ENCODE results near the gene ST8SIA6.

Gene ST8SIA6

GRCh38 chr10:17383801-17384555, 70.4 kb downstream of the ST8SIA6 start:
- DNase-seq = no peak

GRCh38 chr10:17381502-17382142, 72.8 kb downstream of the ST8SIA6 start:
- no peak for DNase-seq

GRCh38 chr10:17380888-17381287, 73.5 kb downstream of the ST8SIA6 start:
- no peak for DNase-seq

GRCh38 chr10:17380016-17380415, 74.4 kb downstream of the ST8SIA6 start:
- no peak for DNase-seq

- DNase-seq = no peak
Observed at GRCh38 chr10:17379151-17379690, 75.2 kb downstream of the ST8SIA6 start.

GRCh38 chr10:17375936-17376584, 78.3 kb downstream of the ST8SIA6 start:
- peak; percentile 24 for DNase-seq

- no peak for DNase-seq
Observed at GRCh38 chr10:17368708-17369272, 85.6 kb downstream of the ST8SIA6 start.

GRCh38 chr10:17366705-17367104, 87.7 kb downstream of the ST8SIA6 start:
- no peak for DNase-seq

GRCh38 chr10:17365402-17365801, 89.0 kb downstream of the ST8SIA6 start:
- DNase-seq = no peak

- no peak for DNase-seq
Observed at GRCh38 chr10:17358461-17358860, 95.9 kb downstream of the ST8SIA6 start.

GRCh38 chr10:17357781-17358180, 96.6 kb downstream of the ST8SIA6 start:
- DNase-seq = no peak

GRCh38 chr10:17356820-17357219, 97.6 kb downstream of the ST8SIA6 start:
- DNase-seq = no peak

GRCh38 chr10:17354781-17355180, 99.6 kb downstream of the ST8SIA6 start:
- DNase-seq = no peak

- DNase-seq = no peak
Observed at GRCh38 chr10:17353568-17354300, 100.7 kb downstream of the ST8SIA6 start.

- no peak for DNase-seq
Observed at GRCh38 chr10:17352583-17352982, 101.8 kb downstream of the ST8SIA6 start.

- no peak for DNase-seq
Observed at GRCh38 chr10:17351506-17351905, 102.9 kb downstream of the ST8SIA6 start.

GRCh38 chr10:17349717-17350116, 104.7 kb downstream of the ST8SIA6 start:
- DNase-seq = no peak

GRCh38 chr10:17348501-17349349, 105.7 kb downstream of the ST8SIA6 start:
- DNase-seq = no peak

GRCh38 chr10:17348011-17348500, 106.3 kb downstream of the ST8SIA6 start:
- DNase-seq = no peak

GRCh38 chr10:17344206-17344605, 110.2 kb downstream of the ST8SIA6 start:
- no peak for DNase-seq

- no peak for DNase-seq
Observed at GRCh38 chr10:17343118-17343517, 111.3 kb downstream of the ST8SIA6 start.

Measured in stimulated activated CD4-positive, alpha-beta T cell treated with anti-CD3 and anti-CD28 coated beads, Interleukin-4, amount 100 ng/mL, for 1 hour (primary cell).